Upper lobe of right lung (tissue), 1 donor: ENCODE data around the gene TMPRSS11A. TPM values are rescaled to one million over a fixed set of nuclear protein-coding genes. Genes with fewer than 3 reads are reported as not detected.

Experiments
- ATAC-seq: fragments of 200-7000 bp; cut with Tn5 transposase; one replicate; pipeline ENCODE4 v1.9.1; 2020; ENCODE audit warnings: mild to moderate bottlenecking, moderate library complexity
- DNase-seq: peaks from one replicate; pipeline ENCODE4 v3.0.0-alpha.2; 2020
- H3K27ac ChIP-seq: fragments of 200-600 bp; one replicate; pipeline ENCODE4 v1.8.0; 2022
- H3K27me3 ChIP-seq: fragments of 200-600 bp; one replicate; pipeline ENCODE4 v1.8.0; 2022; ENCODE audit warnings: mild to moderate bottlenecking
- H3K36me3 ChIP-seq: fragments of 200-600 bp; one replicate; pipeline ENCODE4 v1.8.0; 2022
- H3K4me1 ChIP-seq: fragments of 200-600 bp; one replicate; pipeline ENCODE4 v1.8.0; 2022
- H3K4me3 ChIP-seq: fragments of 200-600 bp; one replicate; pipeline ENCODE4 v1.8.0; 2022; ENCODE audit warnings: mild to moderate bottlenecking
- H3K9me3 ChIP-seq: fragments of 200-600 bp; one replicate; pipeline ENCODE4 v1.8.0; 2022
- intact Hi-C: fragments of 100-400 bp; cut with DNase I; formaldehyde crosslinking; loops from one replicate; pipeline ENCODE4 v1.11.0; 2022
- total RNA-seq: library from RNA; stranded (reverse); fragmentation: NEBNext Ultra II Directional; extraction: Animal tissue kit (Norgen Biotek cat#: 25700); gene quantifications from one replicate; pipeline ENCODE4 v1.2.1, GENCODE V29; 2021
- TF ChIP-seq, protein P1 (sequence below): fragments of 200-600 bp; IDR thresholded peaks from one replicate; pipeline ENCODE4 v1.8.0; 2022; ENCODE audit warnings: antibody characterized with exemption
- donor health status: DM: no; HTN: yes; CAD: no; lungs with severe emphysema.

TMPRSS11A gene
- total RNA-seq, 1 donor from 2014 or later: not detected

DNA sequence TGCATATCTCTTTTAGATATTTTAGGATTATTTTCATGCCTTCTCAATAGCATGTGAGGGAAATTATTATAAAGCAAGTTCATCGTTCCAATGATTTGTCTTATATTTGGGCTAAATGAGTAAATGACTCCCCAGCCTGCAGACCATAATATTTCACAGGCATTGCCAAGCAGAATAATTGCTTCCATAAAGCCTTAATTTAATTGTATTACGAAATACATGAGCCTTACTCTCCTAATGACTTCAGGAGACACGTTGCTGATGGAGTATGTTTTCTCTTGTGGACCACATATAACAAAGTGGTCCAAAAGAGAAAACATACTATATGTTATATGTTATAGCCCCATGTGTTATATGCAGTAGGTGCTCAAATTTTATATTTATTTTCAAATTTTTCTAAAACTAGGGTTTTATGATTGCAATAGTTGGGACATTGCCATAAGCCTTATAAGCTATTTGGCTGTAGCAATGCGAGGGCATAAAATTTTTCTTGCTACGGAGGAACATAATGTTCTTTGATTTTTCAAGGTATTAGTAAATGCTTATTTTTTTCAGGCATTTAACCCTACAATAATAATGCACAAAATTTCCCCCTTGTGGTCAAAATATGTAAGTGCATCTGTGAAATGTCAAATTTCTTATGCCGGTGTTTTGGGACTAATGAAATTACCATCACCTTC lies 53.2 kb downstream of the TMPRSS11A start:
- Histone ChIP-seq H3K27ac (no peak overlapping the region), H3K9me3 (no peaks in the 10 kb centered on the region), H3K4me1 (no peaks in the 10 kb centered on the region), H3K36me3 (no peaks in the 10 kb centered on the region), H3K27me3 (no peaks in the 10 kb centered on the region), H3K4me3 (no peak overlapping the region)
- intact Hi-C loops: no loop called here
- ATAC-seq (no peak), DNase-seq (no peak)
- TF ChIP-seq, protein P1, sequence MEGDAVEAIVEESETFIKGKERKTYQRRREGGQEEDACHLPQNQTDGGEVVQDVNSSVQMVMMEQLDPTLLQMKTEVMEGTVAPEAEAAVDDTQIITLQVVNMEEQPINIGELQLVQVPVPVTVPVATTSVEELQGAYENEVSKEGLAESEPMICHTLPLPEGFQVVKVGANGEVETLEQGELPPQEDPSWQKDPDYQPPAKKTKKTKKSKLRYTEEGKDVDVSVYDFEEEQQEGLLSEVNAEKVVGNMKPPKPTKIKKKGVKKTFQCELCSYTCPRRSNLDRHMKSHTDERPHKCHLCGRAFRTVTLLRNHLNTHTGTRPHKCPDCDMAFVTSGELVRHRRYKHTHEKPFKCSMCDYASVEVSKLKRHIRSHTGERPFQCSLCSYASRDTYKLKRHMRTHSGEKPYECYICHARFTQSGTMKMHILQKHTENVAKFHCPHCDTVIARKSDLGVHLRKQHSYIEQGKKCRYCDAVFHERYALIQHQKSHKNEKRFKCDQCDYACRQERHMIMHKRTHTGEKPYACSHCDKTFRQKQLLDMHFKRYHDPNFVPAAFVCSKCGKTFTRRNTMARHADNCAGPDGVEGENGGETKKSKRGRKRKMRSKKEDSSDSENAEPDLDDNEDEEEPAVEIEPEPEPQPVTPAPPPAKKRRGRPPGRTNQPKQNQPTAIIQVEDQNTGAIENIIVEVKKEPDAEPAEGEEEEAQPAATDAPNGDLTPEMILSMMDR: peak; percentile 64

DNA sequence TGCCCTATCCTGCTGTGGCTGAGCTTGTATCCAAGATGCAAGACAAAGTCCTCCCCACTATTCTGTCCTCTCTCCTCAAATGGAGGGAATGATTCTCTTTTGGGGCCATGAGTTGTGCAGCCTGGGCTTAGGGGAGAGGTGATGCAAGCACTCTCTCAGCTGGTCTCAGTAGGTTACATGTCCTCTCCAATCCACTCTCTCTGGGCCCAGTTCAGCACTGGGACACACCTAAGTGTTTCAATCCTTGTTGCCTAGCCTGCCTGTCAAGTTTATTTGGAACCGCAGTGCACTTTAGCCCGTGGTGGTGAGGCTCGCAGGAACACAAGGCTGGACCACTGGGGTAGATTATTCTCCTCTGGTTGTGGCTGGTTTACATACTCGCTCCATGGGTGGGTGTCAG lies 55.6 kb downstream of the TMPRSS11A start:
- no peak for DNase-seq
- no peaks in the 10 kb centered on the region for H3K4me1 ChIP-seq
- no peak overlapping the region for H3K4me3 ChIP-seq
- H3K27me3 ChIP-seq: no peaks in the 10 kb centered on the region
- TF ChIP-seq, protein P1: no peak
- no peak overlapping the region for H3K27ac ChIP-seq
- H3K36me3 ChIP-seq: no peaks in the 10 kb centered on the region
- no peak for ATAC-seq
- intact Hi-C loops: no loop called here
- H3K9me3 ChIP-seq: no peaks in the 10 kb centered on the region

DNA sequence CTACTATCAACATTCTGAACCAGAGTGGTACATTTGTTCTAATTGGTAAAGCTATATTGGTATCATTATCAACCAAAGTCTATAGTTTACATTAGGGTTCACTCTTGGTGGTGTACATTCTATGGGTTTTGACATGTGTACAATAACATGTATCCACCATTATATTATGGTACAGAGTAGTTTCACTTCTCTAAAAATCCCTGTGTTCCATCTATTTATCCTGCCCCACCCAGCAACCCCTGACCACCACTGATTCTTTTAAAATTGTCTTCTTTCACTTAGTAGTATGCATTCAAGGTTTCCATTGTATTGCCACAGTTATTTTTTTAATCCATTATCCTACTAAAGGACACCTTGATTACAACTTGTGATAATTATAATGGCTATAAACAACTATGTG lies 64.2 kb downstream of the TMPRSS11A start:
- ATAC-seq (peak; percentile 32), DNase-seq (no peak)
- Histone ChIP-seq H3K27me3 (no peaks in the 10 kb centered on the region), H3K9me3 (no peaks in the 10 kb centered on the region), H3K4me1 (no peaks in the 10 kb centered on the region), H3K27ac (no peak overlapping the region), H3K4me3 (no peak overlapping the region), H3K36me3 (no peaks in the 10 kb centered on the region)
- TF ChIP-seq, protein P1: no peak
- intact Hi-C loops: no loop called here

DNA sequence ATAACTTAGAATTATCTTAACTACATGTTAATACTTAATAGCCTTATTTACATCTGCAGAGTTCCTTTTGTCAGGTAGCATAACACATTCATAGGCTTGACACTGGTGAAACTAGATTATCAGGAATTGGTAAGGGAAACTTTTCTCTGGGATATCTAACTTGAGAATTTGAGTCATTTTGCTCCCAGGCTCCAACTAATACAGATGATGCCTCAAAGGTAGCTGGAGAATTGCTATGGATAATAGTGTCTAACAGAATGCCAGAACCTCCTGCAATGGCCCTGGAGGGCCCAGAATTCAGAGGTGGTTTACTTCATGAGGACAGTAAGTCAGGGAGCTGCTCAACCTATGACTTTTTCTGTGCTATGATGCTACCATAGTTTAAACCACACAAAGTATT lies 65.6 kb downstream of the TMPRSS11A start:
- no peaks in the 10 kb centered on the region for H3K4me1 ChIP-seq
- ATAC-seq: no peak
- no peaks in the 10 kb centered on the region for H3K36me3 ChIP-seq
- H3K4me3 ChIP-seq: no peak overlapping the region
- no peak overlapping the region for H3K27ac ChIP-seq
- TF ChIP-seq, protein P1: no peak
- DNase-seq: no peak
- no peaks in the 10 kb centered on the region for H3K27me3 ChIP-seq
- no peaks in the 10 kb centered on the region for H3K9me3 ChIP-seq
- intact Hi-C loops: no loop called here

DNA sequence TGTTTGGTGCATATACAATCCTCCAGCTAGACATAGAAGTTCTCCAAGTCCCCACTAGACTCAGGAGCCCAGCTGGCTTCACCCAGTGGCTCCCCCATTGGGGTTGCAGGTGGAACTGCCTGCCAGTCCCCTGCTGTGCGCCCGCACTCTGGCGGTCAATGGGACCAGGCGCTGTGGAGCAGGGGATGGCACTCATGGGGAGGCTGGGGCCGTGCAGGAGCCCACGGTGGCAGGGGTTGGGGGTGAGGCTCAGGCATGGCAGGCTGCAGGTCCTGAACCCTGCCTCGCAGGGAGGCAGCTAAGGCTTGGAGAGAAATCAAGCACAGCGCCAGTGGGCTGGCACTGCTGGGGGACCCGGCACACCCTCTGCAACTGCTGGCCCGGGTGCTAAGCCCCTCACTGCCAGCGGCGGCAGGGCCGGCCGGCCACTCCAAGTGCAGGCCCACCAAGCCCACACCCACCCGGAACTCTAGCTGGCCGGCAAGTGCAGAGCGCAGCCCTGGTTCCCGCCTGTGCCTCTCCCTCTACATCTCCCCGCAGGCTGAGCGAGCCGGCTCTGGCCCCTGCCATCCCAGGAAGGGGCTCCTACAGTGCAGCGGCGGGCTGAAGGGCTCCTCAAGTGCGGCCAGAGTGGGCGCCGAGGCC lies 66.8 kb downstream of the TMPRSS11A start:
- ATAC-seq (peak; percentile 36), DNase-seq (no peak)
- TF ChIP-seq, protein P1: no peak
- H3K27me3 ChIP-seq: no peaks in the 10 kb centered on the region
- intact Hi-C loops: no loop called here
- no peak overlapping the region for H3K27ac ChIP-seq
- no peaks in the 10 kb centered on the region for H3K4me1 ChIP-seq
- H3K4me3 ChIP-seq: no peak overlapping the region
- no peaks in the 10 kb centered on the region for H3K9me3 ChIP-seq
- no peaks in the 10 kb centered on the region for H3K36me3 ChIP-seq
